Measurements from ENCODE around the gene TLCD5.
A peak's percentile ranks its signal among the peaks of the same experiment; 100 is the strongest.

Gene TLCD5

GRCh38 chr11:120303004-120303637 is 22.0 kb upstream of the TLCD5 start:
- no peak overlapping the region for H3K27ac ChIP-seq (ENCODE audit: extremely low read depth, low read depth, low read length)
- CTCF ChIA-PET, result interaction anchor here (0.6 to 14.7 kb wide), 22 partner anchors 9 to 779 kb away, joined by 3 to 349 read pairs (median 4); partner anchors contain the start of gene POU2F3
- no peak overlapping the region for H3K4me3 ChIP-seq (ENCODE audit: low read depth, low read length)
- H3K4me1 ChIP-seq (ENCODE audit: control insufficient read depth, insufficient read depth, low read length), result no peaks in the 10 kb centered on the region
- TF ChIP-seq ZNF654 (tag by site-specific recombination; IDR thresholded peaks at IDR 0.05; ENCODE audit: low read depth) (peak; percentile 49), ZNF701 (tag by site-specific recombination; IDR thresholded peaks at IDR 0.05) (no peak)
- no peaks in the 10 kb centered on the region for H3K36me3 ChIP-seq (ENCODE audit: control insufficient read depth in 2 of 2, insufficient read depth in 1 of 2, low read length in 2 of 2)
- H3K9me3 ChIP-seq (ENCODE audit: control insufficient read depth, insufficient read depth, low read depth, low read length), result no peaks in the 10 kb centered on the region
- POLR2A ChIA-PET, result no interaction called here

GRCh38 chr11:120304526-120304925 is 20.6 kb upstream of the TLCD5 start:
- ChIA-PET POLR2A (no interaction called here), CTCF (interaction anchor here (0.6 to 14.7 kb wide), 9 partner anchors 9 to 590 kb away, joined by 3 to 349 read pairs (median 3); no protein-coding TSS in a partner anchor)
- Histone ChIP-seq H3K4me3 (ENCODE audit: low read depth, low read length) (no peak overlapping the region), H3K36me3 (ENCODE audit: control insufficient read depth in 2 of 2, insufficient read depth in 1 of 2, low read length in 2 of 2) (no peaks in the 10 kb centered on the region), H3K27ac (ENCODE audit: extremely low read depth, low read depth, low read length) (no peak overlapping the region), H3K4me1 (ENCODE audit: control insufficient read depth, insufficient read depth, low read length) (no peaks in the 10 kb centered on the region), H3K9me3 (ENCODE audit: control insufficient read depth, insufficient read depth, low read depth, low read length) (no peaks in the 10 kb centered on the region)
- no peak for TF ChIP-seq ZFP69B (tag by site-specific recombination; IDR thresholded peaks at IDR 0.05)
- no peak for TF ChIP-seq ZNF585B (tag by site-specific recombination; IDR thresholded peaks at IDR 0.05)
- TF ChIP-seq ZNF292 (tag by site-specific recombination; IDR thresholded peaks at IDR 0.05; ENCODE audit: borderline replicate concordance, low read depth), result no peak
- TF ChIP-seq ZNF37A (tag by site-specific recombination; IDR thresholded peaks at IDR 0.05), result no peak
- no peak for TF ChIP-seq ZBTB11 (tag by site-specific recombination; conservative IDR thresholded peaks at IDR 0.05; ENCODE audit: low read depth)
- no peak for TF ChIP-seq ZNF280D (tag by site-specific recombination; IDR thresholded peaks at IDR 0.05)
- no peak for TF ChIP-seq HOXD13 (CRISPR knock-in tag; IDR thresholded peaks at IDR 0.05; ENCODE audit: borderline replicate concordance)
- TF ChIP-seq SCRT1 (tag by site-specific recombination; IDR thresholded peaks at IDR 0.05; ENCODE audit: borderline replicate concordance), result no peak
- TF ChIP-seq PRDM4 (tag by site-specific recombination; IDR thresholded peaks at IDR 0.05), result no peak
- no peak for TF ChIP-seq ZNF146 (tag by site-specific recombination; IDR thresholded peaks at IDR 0.05)
- TF ChIP-seq ZNF560 (tag by site-specific recombination; IDR thresholded peaks at IDR 0.05; ENCODE audit: borderline replicate concordance), result no peak
- no peak for TF ChIP-seq ZBTB49 (tag by site-specific recombination; IDR thresholded peaks at IDR 0.05; ENCODE audit: low read depth)
- no peak for TF ChIP-seq ZNF768 (tag by site-specific recombination; IDR thresholded peaks at IDR 0.05)
- no peak for TF ChIP-seq PRDM6 (tag by site-specific recombination; IDR thresholded peaks at IDR 0.05)
- TF ChIP-seq ZNF202 (tag by site-specific recombination; IDR thresholded peaks at IDR 0.05; ENCODE audit: borderline replicate concordance), result no peak
- no peak for TF ChIP-seq ZNF114 (tag by site-specific recombination; IDR thresholded peaks at IDR 0.05)

All from HEK293 (cell line).